ENCODE data around the gene MARK4.

MARK4 gene

DNA sequence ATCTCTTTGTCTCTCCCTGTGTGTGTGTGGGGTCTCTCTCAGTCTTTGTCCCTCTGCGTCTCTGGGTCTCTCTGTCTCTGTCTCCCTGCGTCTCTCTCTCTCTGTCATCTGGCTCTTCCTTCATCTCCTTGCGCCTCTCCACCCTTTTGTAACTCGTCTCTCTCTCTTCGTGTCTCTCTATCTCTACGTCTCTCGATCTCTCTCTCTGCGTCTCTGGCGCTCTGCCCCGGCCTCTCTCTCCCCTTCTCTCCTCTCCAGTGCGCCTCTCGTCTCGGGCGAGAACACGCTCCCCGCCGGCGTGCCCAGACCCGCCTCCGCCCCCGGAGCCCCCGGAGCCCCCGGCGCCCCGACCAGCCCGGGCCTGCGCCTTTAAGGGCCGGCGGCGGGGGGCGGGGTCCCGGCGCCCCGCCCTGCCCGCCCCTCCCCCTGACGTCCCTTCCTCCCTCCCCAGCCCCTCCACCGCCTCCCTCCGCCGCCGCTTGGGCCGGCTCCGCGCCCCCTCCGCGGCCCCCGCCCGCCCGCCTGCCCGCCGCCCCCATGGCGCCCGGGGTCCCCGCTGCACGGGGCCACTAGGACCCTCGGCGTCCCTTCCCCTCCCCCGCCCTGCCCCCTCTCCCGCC, at the start of gene MARK4:
Gene MARK4 (plus strand): TSS at position 440 of the 620 bp plus-strand sequence. CDS start 318 bp downstream, outside the sequence.
- Histone ChIP-seq H3K4me3 (ENCODE audit: low read length) (peak within 1 kb of the TSS; percentile 69; the same call in 1 of the 2 replicates), H3K27ac (ENCODE audit: low read length) (no peak within 1 kb of the TSS), H3K9me3 (ENCODE audit: control insufficient read depth, insufficient read depth, low read length) (no peaks in the 10 kb centered on the region), H3K4me1 (ENCODE audit: control insufficient read depth, insufficient read depth, low read length) (no peaks in the 10 kb centered on the region), H3K36me3 (ENCODE audit: control insufficient read depth, insufficient read depth, low read length) (no peaks in the 10 kb centered on the region), H3K27me3 (ENCODE audit: control insufficient read depth, insufficient read depth, low read length) (peaks cover 3% of the 10 kb centered on the region; the same call in 1 of the 2 replicates)
- no peak for DNase-seq (ENCODE audit: low read depth, low spot score)
- WGBS (ENCODE audit: insufficient coverage, insufficient read length) = no CpG with 5 or more reads among the region's 58 CpGs

DNA sequence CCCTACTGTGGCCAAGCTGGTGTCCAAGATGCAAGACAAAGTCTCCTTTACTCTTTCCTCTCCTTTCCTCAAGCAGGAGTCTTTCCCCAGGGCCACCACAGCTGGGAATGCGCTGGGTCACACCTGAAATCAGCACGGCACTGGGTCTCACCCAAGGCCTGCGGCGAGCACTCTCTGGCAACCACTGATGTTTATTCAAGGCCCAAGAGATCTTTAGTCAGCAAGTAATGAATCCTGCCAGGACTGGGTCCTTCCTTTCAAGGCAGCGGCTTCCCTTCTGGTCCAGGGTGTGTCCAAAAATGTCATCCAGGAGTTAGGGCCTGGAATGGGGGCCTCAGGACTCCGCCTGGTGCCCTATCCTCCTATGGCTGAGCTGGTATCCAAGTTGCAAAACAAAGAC, 48.4 kb upstream of the MARK4 start:
- no CpG with 5 or more reads among the region's 6 CpGs for WGBS (ENCODE audit: insufficient coverage, insufficient read length)
- H3K4me3 ChIP-seq (ENCODE audit: low read length) = no peak overlapping the region
- H3K4me1 ChIP-seq (ENCODE audit: control insufficient read depth, insufficient read depth, low read length) = no peaks in the 10 kb centered on the region
- H3K27ac ChIP-seq (ENCODE audit: low read length) = no peak overlapping the region
- no peaks in the 10 kb centered on the region for H3K27me3 ChIP-seq (ENCODE audit: control insufficient read depth, insufficient read depth, low read length)
- no peaks in the 10 kb centered on the region for H3K9me3 ChIP-seq (ENCODE audit: control insufficient read depth, insufficient read depth, low read length)
- DNase-seq (ENCODE audit: low read depth, low spot score) = no peak
- H3K36me3 ChIP-seq (ENCODE audit: control insufficient read depth, insufficient read depth, low read length) = no peaks in the 10 kb centered on the region

DNA sequence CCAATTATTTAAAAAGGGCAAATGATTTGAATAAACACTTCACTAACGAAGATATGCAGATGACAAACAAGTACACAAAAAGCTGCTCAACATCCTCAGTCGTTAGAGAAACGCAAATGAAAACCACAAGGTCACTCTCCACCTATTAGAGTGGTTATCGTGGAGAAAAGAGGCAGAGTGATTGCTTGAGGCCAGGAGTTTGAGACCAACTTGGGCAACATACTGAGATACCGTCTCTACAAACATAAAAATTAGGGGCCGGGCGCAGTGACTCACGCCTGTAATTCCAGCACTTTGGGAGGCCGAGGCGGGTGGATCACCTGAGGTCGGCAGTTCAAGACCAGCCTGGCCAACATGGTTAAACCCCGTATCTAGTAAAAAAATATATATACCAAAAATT, 45.3 kb upstream of the MARK4 start:
- DNase-seq (ENCODE audit: low read depth, low spot score) = no peak
- Histone ChIP-seq H3K27me3 (ENCODE audit: control insufficient read depth, insufficient read depth, low read length) (no peaks in the 10 kb centered on the region), H3K4me3 (ENCODE audit: low read length) (no peak overlapping the region), H3K9me3 (ENCODE audit: control insufficient read depth, insufficient read depth, low read length) (no peaks in the 10 kb centered on the region), H3K4me1 (ENCODE audit: control insufficient read depth, insufficient read depth, low read length) (no peaks in the 10 kb centered on the region), H3K36me3 (ENCODE audit: control insufficient read depth, insufficient read depth, low read length) (no peaks in the 10 kb centered on the region), H3K27ac (ENCODE audit: low read length) (no peak overlapping the region)
- WGBS (ENCODE audit: insufficient coverage, insufficient read length) = no CpG with 5 or more reads among the region's 12 CpGs

DNA sequence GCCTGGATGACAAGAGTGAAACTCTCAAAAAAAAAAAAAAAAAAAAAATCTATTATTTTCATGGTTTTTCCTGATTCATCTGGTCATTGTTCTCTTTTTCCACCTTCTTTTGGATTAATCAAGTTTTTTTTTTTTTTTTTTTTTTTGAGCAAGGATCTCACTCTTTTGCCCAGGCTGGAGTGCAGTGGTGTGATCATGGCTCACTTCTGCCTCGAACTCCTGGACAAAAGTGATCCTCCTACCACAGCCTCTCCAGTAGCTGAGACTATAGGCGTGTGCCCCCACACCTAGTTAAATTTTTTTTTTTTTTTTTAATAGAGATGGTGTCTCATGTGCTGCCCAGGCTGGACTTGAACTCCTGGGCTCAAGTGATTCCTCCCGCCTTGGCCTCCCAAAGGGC, 44.7 kb upstream of the MARK4 start:
- no peaks in the 10 kb centered on the region for H3K4me1 ChIP-seq (ENCODE audit: control insufficient read depth, insufficient read depth, low read length)
- WGBS (ENCODE audit: insufficient coverage, insufficient read length) = no CpG with 5 or more reads among the region's 3 CpGs
- no peak for DNase-seq (ENCODE audit: low read depth, low spot score)
- H3K4me3 ChIP-seq (ENCODE audit: low read length) = no peak overlapping the region
- H3K27ac ChIP-seq (ENCODE audit: low read length) = no peak overlapping the region
- H3K36me3 ChIP-seq (ENCODE audit: control insufficient read depth, insufficient read depth, low read length) = no peaks in the 10 kb centered on the region
- H3K9me3 ChIP-seq (ENCODE audit: control insufficient read depth, insufficient read depth, low read length) = no peaks in the 10 kb centered on the region
- H3K27me3 ChIP-seq (ENCODE audit: control insufficient read depth, insufficient read depth, low read length) = no peaks in the 10 kb centered on the region

DNA sequence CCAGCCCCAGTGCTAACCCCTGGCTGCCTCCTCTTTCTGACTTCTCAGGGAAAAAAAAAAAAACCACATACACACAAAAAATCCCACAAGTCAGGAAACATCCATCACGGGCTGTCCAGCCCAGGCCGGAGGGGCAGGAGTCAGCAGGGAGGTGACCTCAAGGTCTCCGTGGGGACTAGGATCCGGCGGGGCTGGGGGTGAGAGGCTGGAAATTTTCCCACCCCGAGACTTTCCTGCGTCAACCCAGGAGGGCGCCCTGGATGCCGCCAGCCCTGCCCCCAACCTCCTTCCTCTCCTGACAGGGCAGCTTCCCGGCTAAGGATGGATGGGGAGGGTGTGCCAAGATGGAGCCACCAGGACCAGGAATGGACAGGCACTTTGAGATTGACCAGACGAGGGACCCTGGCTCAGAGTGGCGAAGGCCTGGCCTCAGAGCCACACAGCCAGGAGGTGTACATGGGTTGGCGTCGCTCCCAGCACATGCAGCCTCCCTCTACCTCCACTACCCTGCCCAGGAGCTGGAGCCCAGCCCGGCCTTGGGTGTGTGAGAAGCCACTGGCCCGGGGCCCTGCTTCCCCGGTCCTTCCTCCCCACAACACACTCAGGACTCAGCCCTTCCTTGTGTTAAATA, 39.2 kb upstream of the MARK4 start:
- DNase-seq (ENCODE audit: low read depth, low spot score) = no peak
- no CpG with 5 or more reads among the region's 17 CpGs for WGBS (ENCODE audit: insufficient coverage, insufficient read length)
- H3K4me3 ChIP-seq (ENCODE audit: low read length) = no peak overlapping the region
- no peak overlapping the region for H3K27ac ChIP-seq (ENCODE audit: low read length)
- peaks cover 4% of the 10 kb centered on the region for H3K27me3 ChIP-seq (ENCODE audit: control insufficient read depth, insufficient read depth, low read length)
- no peaks in the 10 kb centered on the region for H3K9me3 ChIP-seq (ENCODE audit: control insufficient read depth, insufficient read depth, low read length)
- peaks cover 3% of the 10 kb centered on the region; the same call in 1 of the 2 replicates for H3K4me1 ChIP-seq (ENCODE audit: control insufficient read depth, insufficient read depth, low read length)
- H3K36me3 ChIP-seq (ENCODE audit: control insufficient read depth, insufficient read depth, low read length) = no peaks in the 10 kb centered on the region

DNA sequence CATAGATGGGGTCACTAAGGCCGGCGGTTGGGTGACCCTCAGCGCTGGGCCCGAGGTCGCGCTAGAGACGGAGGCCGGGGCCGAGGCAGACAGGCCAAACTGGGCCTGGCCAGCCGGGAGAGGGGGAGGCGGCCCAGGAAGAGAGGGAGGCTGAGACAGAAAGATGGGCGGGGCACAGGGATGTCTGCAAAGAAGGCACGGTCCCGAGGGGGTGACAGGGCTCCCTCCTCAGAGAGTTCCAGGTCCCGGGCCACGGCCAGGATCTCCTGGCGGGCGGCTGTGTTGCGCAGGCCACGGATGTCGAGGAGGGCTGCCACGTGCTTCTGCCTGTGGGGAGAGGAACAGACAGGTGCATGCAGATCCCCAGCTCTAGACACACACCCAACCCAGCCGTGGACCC, 38.0 kb upstream of the MARK4 start:
- no peak for DNase-seq (ENCODE audit: low read depth, low spot score)
- WGBS (ENCODE audit: insufficient coverage, insufficient read length) = no CpG with 5 or more reads among the region's 23 CpGs

DNA sequence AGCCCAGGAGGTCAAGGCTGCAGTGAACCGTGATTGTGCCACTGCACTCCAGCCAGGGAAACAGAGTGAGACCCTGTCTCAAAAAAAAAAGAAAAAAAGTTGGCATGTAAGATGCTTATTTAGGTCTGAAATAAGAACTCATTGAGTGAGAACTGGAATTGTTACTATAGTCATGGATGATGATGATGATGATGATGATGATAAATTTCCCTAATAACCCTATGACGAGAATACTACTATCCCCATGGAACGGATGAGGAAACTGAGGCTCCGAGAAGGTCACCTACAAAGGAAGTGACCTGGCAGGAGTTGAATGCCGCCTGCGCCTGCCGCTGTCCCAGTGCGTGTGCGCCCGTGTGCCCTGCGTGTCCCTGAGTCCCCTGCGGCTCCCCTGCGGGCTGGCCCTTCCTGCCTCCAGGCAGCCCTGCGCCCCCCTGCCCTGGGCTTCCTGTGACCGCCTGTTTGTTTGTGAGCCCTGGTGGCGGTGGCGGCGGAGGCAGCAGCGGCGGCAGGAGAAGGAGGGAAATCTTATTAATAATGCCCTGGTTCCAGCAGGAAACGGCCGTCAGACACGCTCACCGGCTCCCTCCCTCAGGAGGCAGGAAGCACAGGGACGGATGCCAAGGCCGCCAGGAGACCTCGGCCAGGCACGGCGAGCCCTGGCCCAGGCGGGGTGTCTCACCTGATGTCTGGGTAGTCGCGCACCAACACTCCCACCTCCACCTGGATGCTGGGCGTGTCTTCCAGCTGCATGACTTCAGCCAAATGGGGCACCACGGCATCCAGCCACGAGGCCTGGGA, 35.5 kb upstream of the MARK4 start:
- Histone ChIP-seq H3K36me3 (ENCODE audit: control insufficient read depth, insufficient read depth, low read length) (no peaks in the 10 kb centered on the region), H3K9me3 (ENCODE audit: control insufficient read depth, insufficient read depth, low read length) (no peaks in the 10 kb centered on the region), H3K27ac (ENCODE audit: low read length) (no peak overlapping the region), H3K4me3 (ENCODE audit: low read length) (peak overlapping the region; percentile 19; the same call in 1 of the 2 replicates), H3K27me3 (ENCODE audit: control insufficient read depth, insufficient read depth, low read length) (peaks cover 15% of the 10 kb centered on the region), H3K4me1 (ENCODE audit: control insufficient read depth, insufficient read depth, low read length) (peaks cover 5% of the 10 kb centered on the region; the same call in 1 of the 2 replicates)
- WGBS (ENCODE audit: insufficient coverage, insufficient read length) = no CpG with 5 or more reads among the region's 35 CpGs
- DNase-seq (ENCODE audit: low read depth, low spot score) = no peak

More for the DNA sequence above, 38.0 kb upstream of the MARK4 start:
- no peak overlapping the region for H3K27ac ChIP-seq (ENCODE audit: low read length)
- peaks cover 3% of the 10 kb centered on the region; the same call in 1 of the 2 replicates for H3K4me1 ChIP-seq (ENCODE audit: control insufficient read depth, insufficient read depth, low read length)
- H3K27me3 ChIP-seq (ENCODE audit: control insufficient read depth, insufficient read depth, low read length) = peaks cover 14% of the 10 kb centered on the region
- no peaks in the 10 kb centered on the region for H3K36me3 ChIP-seq (ENCODE audit: control insufficient read depth, insufficient read depth, low read length)
- H3K4me3 ChIP-seq (ENCODE audit: low read length) = no peak overlapping the region
- H3K9me3 ChIP-seq (ENCODE audit: control insufficient read depth, insufficient read depth, low read length) = no peaks in the 10 kb centered on the region

DNA sequence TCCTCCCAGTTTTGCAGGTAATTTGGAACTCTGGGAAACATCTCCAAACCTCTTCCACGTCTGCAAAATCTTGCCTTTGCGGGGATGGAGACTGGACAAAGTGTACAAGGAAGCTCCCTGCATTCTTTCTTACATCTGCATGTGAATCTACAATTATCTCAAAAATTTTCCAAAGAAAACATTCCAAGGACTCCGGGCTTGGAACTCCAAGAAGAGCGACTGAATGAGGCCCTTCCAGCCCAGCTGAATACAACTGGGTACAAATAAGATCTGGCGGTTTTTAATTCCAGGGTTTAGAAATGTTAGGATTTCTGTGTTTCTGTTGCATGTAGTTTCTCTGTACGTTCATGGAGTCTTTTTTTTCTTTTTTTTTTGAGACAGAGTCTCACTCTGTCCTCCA, 34.4 kb upstream of the MARK4 start:
- Histone ChIP-seq H3K9me3 (ENCODE audit: control insufficient read depth, insufficient read depth, low read length) (no peaks in the 10 kb centered on the region), H3K36me3 (ENCODE audit: control insufficient read depth, insufficient read depth, low read length) (no peaks in the 10 kb centered on the region), H3K27me3 (ENCODE audit: control insufficient read depth, insufficient read depth, low read length) (peaks cover 15% of the 10 kb centered on the region), H3K4me1 (ENCODE audit: control insufficient read depth, insufficient read depth, low read length) (peaks cover 5% of the 10 kb centered on the region; the same call in 1 of the 2 replicates), H3K4me3 (ENCODE audit: low read length) (no peak overlapping the region), H3K27ac (ENCODE audit: low read length) (no peak overlapping the region)
- no peak for DNase-seq (ENCODE audit: low read depth, low spot score)
- no CpG with 5 or more reads among the region's 6 CpGs for WGBS (ENCODE audit: insufficient coverage, insufficient read length)

DNA sequence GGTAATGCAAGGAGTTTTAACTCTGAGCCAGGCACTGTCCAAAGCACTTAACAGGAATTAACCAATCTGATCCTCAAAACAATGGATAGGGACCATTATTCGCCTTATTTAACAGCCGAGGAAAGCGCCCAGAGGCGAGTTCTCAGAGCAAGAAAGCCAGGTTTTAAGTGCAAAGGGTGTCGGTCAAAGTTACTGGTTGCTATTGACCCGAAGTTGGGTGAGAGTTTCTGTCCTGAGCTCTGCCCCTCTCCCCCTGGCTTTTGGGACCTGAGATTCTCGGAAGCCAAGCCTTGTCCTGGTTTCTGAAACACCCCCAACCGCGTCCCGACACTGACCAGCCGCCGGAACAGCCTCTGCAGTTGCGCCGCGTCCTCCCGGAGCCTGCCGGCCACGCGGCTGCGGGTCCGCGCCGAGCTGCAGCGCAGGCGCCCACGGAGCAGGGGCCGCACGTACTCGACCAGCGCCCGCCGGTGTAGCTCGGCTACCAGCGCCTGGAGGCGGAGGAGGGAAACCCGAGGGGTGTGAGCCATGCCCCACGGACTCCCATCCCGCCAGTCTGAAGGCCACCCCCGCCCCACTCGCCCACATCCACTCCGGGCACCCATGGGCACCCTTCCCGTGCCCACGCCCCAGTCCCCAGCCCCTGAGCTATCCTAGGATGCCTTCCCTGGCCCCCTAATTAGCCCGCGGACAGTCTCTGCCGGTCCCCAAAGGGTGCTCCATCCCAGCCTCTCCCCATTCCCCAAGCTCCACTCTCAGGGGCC, 33.7 kb upstream of the MARK4 start:
- WGBS (ENCODE audit: insufficient coverage, insufficient read length) = no CpG with 5 or more reads among the region's 46 CpGs
- Histone ChIP-seq H3K27me3 (ENCODE audit: control insufficient read depth, insufficient read depth, low read length) (peaks cover 15% of the 10 kb centered on the region), H3K4me1 (ENCODE audit: control insufficient read depth, insufficient read depth, low read length) (peaks cover 3% of the 10 kb centered on the region; the same call in 1 of the 2 replicates), H3K36me3 (ENCODE audit: control insufficient read depth, insufficient read depth, low read length) (no peaks in the 10 kb centered on the region), H3K27ac (ENCODE audit: low read length) (no peak overlapping the region), H3K9me3 (ENCODE audit: control insufficient read depth, insufficient read depth, low read length) (no peaks in the 10 kb centered on the region), H3K4me3 (ENCODE audit: low read length) (peak overlapping the region; percentile 32; the same call in 1 of the 2 replicates)
- no peak for DNase-seq (ENCODE audit: low read depth, low spot score)

DNA sequence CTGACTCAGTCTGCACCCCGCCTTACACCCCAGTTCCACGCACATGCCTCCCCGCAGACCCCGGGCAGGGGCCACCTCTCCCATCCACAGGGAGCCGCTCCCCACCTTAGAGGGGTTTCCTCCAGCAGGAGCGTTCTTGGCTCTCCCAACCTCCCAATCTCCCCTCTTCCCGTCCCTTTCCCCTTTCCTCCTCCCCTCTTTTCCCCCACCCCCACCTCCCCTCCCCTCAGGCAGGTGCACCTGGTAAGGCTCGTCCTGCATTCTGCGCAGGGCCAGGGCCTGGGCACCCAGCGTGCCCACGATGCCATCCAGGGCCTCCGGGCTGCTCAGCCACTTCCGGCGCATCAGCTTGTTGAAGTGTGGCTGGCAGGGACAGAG, 33.1 kb upstream of the MARK4 start:
- H3K36me3 ChIP-seq (ENCODE audit: control insufficient read depth, insufficient read depth, low read length) = no peaks in the 10 kb centered on the region
- DNase-seq (ENCODE audit: low read depth, low spot score) = no peak
- H3K27ac ChIP-seq (ENCODE audit: low read length) = no peak overlapping the region
- no CpG with 5 or more reads among the region's 14 CpGs for whole genome bisulfite sequencing (ENCODE audit: insufficient coverage, insufficient read length)
- no peaks in the 10 kb centered on the region for H3K9me3 ChIP-seq (ENCODE audit: control insufficient read depth, insufficient read depth, low read length)
- peaks cover 3% of the 10 kb centered on the region; the same call in 1 of the 2 replicates for H3K4me1 ChIP-seq (ENCODE audit: control insufficient read depth, insufficient read depth, low read length)
- H3K27me3 ChIP-seq (ENCODE audit: control insufficient read depth, insufficient read depth, low read length) = peaks cover 15% of the 10 kb centered on the region
- H3K4me3 ChIP-seq (ENCODE audit: low read length) = peak overlapping the region; percentile 32; the same call in 1 of the 2 replicates
